HG03280 (cell line): ENCODE measurements around the gene MFSD2B.
"Not testable (repeated sequence)": the region's sequence is repeated elsewhere in the genome, so short reads cannot be mapped to it uniquely, and the experiment has no call there.

ENCODE experiments used
- ATAC-seq: cut with Tn5 transposase; IDR thresholded peaks from one replicate; pipeline ENCODE4 v1.9.1; 2021; ENCODE audit warnings: mild to moderate bottlenecking, moderate library complexity; ENCODE audit not compliant: unreplicated experiment

The MFSD2B gene, protein sequence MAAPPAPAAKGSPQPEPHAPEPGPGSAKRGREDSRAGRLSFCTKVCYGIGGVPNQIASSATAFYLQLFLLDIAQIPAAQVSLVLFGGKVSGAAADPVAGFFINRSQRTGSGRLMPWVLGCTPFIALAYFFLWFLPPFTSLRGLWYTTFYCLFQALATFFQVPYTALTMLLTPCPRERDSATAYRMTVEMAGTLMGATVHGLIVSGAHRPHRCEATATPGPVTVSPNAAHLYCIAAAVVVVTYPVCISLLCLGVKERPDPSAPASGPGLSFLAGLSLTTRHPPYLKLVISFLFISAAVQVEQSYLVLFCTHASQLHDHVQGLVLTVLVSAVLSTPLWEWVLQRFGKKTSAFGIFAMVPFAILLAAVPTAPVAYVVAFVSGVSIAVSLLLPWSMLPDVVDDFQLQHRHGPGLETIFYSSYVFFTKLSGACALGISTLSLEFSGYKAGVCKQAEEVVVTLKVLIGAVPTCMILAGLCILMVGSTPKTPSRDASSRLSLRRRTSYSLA

DNA sequence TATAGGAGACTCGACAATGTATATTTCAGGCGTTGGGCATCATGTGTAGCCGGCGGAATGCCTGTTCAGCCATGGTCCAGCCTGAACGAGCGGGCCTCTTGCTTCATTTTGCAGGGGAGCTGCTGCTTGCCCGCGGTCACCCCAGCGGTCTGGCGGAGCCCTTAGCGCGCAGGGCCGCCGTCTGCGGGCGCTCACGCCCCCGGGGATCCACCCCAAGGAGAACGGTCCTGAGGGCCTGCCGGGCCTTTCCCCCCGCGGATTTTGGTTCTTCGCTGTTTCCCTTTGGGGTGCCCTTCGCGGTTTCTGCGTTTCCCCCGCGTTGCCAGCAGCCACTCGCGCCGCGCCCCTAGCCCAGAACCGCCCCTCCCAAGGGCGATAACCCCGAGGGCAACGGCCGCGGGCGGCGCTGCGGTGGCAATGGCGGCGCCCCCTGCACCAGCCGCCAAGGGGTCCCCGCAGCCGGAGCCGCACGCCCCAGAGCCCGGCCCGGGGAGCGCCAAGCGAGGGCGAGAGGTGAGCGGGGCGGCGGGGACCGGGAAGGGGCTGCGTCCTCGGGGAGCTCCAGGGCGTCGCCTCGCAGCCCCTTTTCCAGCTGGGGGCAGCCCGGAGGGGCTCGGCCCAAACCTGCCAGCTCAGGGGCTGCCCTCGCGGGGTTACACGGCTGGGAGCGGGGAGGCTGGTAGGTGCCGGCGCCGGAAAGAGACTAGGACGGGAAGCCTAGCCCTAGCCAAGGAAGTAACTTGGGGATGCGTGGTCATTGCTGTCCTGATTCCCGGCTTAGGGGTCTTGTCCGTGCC is at the start of gene MFSD2B:
MFSD2B (plus strand) TSS at position 406 of the 797 bp plus-strand sequence; CDS start at position 418, 12 bp downstream.
- no peak for ATAC-seq

DNA sequence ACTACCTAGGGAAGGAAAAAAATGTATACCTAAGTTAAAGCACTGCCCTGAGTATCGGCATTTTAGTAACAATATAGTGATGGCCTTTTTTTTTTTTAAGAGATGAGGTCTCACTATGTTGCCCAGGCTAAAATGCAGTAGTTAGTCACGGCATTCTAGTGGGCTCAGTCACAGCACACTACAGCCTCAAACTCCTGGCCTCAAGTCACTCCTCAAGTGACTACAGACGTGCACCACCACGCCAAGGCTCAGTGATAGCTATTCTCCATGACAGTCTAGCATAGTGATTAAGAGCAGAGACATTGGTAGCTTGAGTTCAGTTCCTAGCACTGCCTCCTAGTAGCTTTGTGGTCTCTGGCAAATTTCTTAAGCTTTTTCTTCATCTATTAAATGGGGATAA is 42.0 kb upstream of the MFSD2B start:
- ATAC-seq, result no peak

GRCh38 chr2:23976883-23977282 is 33.0 kb upstream of the MFSD2B start:
- no peak for ATAC-seq

GRCh38 chr2:23988371-23988770 is 21.5 kb upstream of the MFSD2B start:
- ATAC-seq, result no peak

- no peak for ATAC-seq
Observed at GRCh38 chr2:23992931-23993330, 17.0 kb upstream of the MFSD2B start.

- ATAC-seq, result no peak
Observed at GRCh38 chr2:23993736-23994269, 16.1 kb upstream of the MFSD2B start.

GRCh38 chr2:23994567-23994966 is 15.3 kb upstream of the MFSD2B start:
- no peak for ATAC-seq

- ATAC-seq, result no peak
Observed at GRCh38 chr2:24007693-24008092, 2.2 kb upstream of the MFSD2B start.

GRCh38 chr2:24008672-24009366 is 1.1 kb upstream of the MFSD2B start:
- no peak for ATAC-seq

- ATAC-seq, result no peak
Observed at GRCh38 chr2:24009367-24009679, 562 bp upstream of the MFSD2B start.

DNA sequence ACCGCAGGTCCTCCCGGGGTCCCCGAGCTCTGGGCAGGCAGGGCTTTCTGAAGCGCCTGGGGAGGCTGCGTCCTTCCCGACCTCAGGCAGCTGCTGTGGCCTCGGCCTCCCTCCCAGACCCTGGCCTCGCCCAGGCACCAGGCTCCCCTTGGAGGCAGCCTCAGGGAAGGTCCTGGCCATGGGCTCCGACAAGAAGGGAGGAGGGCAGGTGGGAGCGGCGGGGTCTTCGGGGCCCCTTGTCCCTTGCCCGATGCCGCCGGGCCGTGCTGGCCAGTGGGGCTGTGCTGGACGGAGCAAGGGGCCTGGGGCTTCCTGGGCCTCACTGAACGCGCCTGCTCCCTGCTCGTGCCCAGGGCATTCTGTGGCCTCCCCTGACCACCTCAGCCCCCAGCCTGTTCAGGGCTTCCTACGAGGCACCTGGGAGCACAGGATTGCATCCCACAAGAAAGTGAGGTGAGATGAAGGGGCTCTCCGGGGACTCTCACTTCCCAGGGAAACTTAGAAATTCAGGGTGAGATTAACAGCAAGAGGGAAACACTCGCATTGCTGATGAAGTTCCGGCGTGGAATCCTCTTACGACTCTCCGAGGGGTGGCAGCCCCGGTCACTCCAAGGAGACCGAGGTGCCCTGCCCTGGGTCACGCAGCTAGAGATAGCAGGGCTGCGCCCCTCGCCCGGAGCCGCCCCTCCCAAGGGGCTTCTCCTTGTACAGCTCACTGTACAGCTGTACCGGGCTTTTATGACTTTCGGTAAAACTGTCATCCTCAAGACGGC is 778 bp downstream of the MFSD2B start:
- ATAC-seq, result no peak

DNA sequence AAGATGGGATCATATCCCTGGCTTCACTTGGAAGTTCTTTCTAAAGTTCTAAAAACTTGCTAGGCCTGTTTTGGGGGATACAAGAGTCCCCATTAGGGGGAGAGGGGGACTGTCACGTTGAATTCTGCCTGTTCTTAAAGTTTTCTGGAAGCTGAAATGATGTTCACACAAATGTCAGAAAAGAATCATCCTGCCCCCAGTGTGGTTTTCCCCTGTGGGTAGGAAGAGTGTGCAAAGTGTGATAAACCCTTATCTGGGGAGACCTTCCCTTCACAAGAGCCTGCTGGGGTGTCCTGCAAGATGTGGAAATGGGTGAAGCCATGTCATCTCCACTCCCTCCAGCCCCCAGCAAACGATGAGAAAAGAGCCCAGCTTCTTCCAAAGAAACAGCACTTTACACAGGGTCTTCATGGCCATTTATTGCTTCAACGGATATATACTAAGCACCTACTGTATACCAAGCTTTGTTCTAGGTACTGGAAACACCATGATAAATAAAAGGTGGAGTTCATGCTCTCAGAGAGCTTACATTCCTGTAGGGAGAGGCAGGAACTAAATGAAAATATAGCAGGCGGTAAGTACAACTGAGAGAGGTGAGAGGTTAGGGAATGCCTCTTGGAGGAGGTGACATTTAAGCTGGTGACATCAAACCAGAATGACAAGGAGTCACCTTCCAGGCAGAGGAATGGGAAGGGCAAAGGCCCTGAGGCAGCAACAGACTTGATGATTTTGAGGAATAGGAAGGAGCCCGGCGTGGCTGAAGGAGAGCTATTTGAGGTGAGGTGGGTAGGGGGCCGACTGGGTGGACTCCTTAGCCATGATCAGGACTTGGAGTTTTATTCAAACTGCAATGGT is 1.6 kb downstream of the MFSD2B start:
- ATAC-seq, result no peak

DNA sequence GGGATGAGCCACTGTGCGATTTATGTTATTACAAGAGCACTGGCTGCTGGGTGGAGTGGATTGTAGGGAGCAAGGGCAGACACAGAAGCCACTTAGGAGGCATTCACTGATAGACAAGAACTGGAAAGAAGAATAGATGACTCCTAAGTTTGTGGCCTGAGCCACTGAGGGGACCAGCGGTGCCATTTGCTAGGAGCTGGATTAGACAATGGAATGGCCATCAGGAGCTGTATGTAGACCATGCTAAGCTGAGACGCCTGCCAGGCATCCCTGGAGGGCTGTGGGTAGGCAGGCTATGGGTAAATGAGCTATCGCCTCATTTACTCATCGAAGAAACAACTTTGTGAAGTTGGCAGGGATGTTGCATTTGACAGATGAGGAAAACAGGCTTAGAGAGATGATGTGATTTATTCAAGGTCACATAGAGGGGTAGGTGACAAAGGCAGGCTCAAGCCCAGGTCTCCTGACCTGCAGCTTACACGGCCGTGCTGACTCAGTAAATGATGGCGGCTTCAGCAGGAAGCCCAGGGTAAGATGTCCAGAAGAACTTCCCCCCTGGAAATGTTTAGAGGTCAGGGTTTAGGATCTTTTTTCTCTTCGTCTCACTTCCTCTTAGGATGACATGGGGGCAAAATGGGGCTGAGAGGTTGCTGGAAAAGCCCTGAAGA is 2.8 kb downstream of the MFSD2B start:
- ATAC-seq, result no peak

DNA sequence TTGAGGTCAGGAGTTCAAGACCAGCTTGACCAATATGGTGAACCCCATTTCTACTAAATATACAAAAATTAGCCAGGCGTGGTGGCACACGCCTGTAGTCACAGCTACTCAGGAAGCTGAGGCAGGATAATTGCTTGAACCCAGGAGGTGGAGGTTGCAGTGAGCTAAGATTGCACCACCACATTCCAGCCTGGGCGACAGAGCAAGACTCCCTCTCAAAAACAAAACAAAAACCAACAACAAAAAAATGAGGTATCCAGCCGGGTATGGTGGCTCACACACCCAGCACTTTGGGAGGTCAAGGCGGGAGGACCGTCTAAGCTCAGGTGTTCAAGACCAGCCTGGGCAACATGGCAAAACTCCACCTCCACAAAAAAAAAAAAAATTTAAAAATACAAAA is 5.0 kb downstream of the MFSD2B start:
- not testable (repeated sequence) for ATAC-seq

DNA sequence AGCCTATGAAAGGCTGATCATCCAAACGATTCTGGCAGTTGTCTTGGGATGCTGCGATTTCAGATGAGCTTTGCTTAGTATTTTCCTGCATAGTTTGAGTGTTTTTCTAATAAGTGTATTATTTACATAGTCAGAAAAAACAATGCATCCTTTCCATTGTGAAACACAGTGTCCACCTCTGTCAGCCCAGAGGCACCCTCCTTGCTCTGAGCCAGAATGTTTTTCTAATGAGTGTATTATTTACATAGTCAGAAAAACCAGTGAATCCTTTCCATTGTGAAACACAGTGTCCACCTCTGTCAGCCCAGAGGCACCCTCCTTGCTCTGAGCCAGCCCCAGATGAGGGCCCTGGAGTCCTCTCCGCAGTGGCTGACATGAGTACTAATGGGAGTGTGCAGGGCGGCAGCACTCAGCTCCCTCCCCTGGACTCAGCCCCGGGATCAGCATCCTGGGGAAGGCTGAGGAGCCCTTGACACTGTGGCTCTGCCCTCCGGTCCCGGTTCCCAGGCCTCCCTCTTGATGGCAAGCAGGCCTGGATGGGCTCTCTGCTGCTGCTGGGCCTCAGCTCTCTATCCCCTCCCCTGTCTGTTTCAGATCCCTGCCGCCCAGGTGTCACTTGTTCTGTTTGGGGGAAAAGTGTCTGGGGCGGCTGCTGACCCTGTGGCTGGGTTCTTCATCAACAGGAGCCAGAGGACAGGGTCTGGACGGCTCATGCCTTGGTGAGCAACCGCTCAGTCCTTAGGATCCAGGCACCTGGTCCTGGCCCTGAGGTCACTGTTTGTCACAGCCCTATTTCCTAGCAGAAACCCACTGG is 5.9 kb downstream of the MFSD2B start:
- ATAC-seq, result no peak

- no peak for ATAC-seq
Observed at GRCh38 chr2:24016376-24016761, 6.5 kb downstream of the MFSD2B start.

- ATAC-seq, result no peak
Observed at GRCh38 chr2:24016853-24017703, 7.2 kb downstream of the MFSD2B start.
